ENCODE data around the gene SRSF6.
"Not testable (repeated sequence)": the region's sequence is repeated elsewhere in the genome, so short reads cannot be mapped to it uniquely, and the experiment has no call there.

SRSF6 gene

GRCh38 chr20:43448748-43449535, 8.8 kb upstream of the SRSF6 start:
- H3K4me3 ChIP-seq (ENCODE audit: low read depth, low read length): no peak overlapping the region
- peak; percentile 80 for TF ChIP-seq CTCF (IDR thresholded peaks at IDR 0.05; ENCODE audit: low read depth, low read length, missing control alignments)
- in situ Hi-C loops (cut with HindIII; ENCODE audit: low sequenced_read_pairs): no loop called here
- no peak for DNase-seq (ENCODE audit: low read depth)

DNA sequence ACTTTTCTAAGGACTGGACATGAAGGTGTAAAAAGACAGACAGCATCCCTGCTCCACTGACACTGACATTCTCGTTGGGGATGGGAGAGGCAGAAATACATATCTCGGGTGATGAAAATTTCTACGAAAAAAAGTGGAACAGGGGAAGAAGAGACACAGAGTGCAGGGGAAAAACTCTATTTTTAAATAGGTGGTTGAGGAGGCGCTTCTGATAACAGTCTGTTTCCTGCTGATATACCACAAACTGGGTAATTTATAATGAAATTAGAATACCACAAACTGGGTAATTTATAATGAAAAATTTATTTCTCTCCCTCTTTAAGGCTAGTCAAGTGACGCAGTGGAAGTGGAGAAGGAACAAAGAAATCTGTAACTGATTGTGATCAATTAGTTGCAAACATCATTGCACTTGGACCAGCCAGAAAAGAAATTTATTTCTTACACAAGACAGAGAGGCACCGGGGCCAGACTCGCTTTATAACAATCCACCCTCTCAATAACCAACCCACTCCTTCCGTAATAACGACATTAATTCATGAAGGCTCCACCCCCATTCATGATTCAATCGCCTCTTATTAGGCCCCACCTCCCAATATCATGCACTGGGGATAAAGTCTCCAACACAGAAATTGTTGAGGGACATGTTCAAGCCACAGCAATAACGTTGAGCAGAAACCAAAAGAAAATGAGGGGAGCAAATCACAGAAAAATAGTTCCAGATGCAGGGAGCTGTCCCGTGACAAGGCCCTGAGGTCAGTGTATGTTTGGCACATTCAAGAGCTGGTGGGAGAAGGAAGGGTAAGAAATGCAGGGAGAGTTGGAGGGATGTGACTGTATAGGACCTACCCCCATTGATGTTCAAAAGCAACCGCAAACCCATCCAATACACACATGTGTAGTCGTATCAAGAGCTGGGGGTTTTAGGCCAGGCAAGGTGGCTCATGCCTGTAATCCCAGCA, 6.6 kb upstream of the SRSF6 start:
- no peak overlapping the region for H3K4me3 ChIP-seq (ENCODE audit: low read depth, low read length)
- in situ Hi-C loops (cut with HindIII; ENCODE audit: low sequenced_read_pairs): no loop called here
- no peak for DNase-seq (ENCODE audit: low read depth)
- TF ChIP-seq CTCF (IDR thresholded peaks at IDR 0.05; ENCODE audit: low read depth, low read length, missing control alignments): no peak

DNA sequence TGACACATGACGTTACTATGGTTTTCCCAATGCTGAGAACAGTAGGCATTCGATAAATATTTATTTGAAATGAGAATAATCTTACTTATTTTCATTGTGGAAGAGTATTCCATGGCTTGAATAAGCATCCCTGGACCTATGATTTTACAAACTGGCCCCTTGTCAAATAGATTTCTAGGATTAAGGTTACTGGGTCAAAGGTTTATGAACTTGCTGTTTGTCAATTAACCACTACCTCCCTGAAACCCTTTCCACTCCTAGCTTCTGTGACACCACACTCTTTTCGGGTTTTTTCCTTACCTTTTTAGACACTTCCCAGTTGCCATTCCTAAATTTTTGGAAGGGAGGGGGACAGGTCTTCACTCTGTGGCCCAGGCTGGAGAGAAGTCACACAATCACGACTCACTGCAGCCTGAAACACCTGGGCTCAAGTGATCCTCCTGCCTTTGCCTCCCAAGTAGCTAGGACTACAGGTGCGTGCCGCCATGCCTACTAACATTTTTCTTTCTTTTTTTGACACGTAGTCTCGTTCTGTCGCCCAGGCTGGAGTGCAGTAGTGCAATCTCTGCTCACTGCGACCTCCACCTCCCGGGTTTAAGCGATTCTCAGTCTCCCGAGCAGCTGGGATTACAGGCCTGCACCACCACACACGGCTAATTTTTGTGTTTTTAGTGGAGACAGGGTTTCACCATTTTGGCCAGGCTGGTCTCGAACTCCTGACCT, 5.1 kb upstream of the SRSF6 start:
- no peak overlapping the region for H3K4me3 ChIP-seq (ENCODE audit: low read depth, low read length)
- DNase-seq (ENCODE audit: low read depth): no peak
- in situ Hi-C loops (cut with HindIII; ENCODE audit: low sequenced_read_pairs): no loop called here
- no peak for TF ChIP-seq CTCF (IDR thresholded peaks at IDR 0.05; ENCODE audit: low read depth, low read length, missing control alignments)

- H3K4me3 ChIP-seq (ENCODE audit: low read depth, low read length); in situ Hi-C loops (cut with HindIII; ENCODE audit: low sequenced_read_pairs); DNase-seq (ENCODE audit: low read depth): not testable (repeated sequence)
These were observed 1.4 kb upstream of the SRSF6 start for GRCh38 chr20:43456252-43456651.

- H3K4me3 ChIP-seq (ENCODE audit: low read depth, low read length): peak overlapping the region; percentile 93
- in situ Hi-C loops (cut with HindIII; ENCODE audit: low sequenced_read_pairs): no loop called here
- peak; percentile 88 for DNase-seq (ENCODE audit: low read depth)
- TF ChIP-seq CTCF (IDR thresholded peaks at IDR 0.05; ENCODE audit: low read depth, low read length, missing control alignments): no peak
These were observed 672 bp upstream of the SRSF6 start for GRCh38 chr20:43456809-43457639.

- in situ Hi-C loops (cut with HindIII; ENCODE audit: low sequenced_read_pairs): no loop called here
- peak overlapping the region; percentile 93 for H3K4me3 ChIP-seq (ENCODE audit: low read depth, low read length)
- TF ChIP-seq CTCF (IDR thresholded peaks at IDR 0.05; ENCODE audit: low read depth, low read length, missing control alignments): no peak
- no peak for DNase-seq (ENCODE audit: low read depth)
These were observed 777 bp downstream of the SRSF6 start for GRCh38 chr20:43458422-43458924.
